Esophagus muscularis mucosa (tissue), 4 donors: Measurements from ENCODE around the gene CRYBG1. TPM values are rescaled to one million over a fixed set of nuclear protein-coding genes. Genes with fewer than 3 reads are reported as not detected.

Experiments used
- DNase-seq: peaks from one replicate; pipeline ENCODE4 v3.0.0-alpha.2; 2017; ENCODE audit errors: extremely low spot score
- H3K27ac ChIP-seq, 4 donors: fragments of 200-600 bp; sonication (generic); replicated peaks in 1 of 4; 1 replicate in 3 of 4; 2 replicates in 1 of 4; pipeline ENCODE4 v1.5.1; 2016 to 2019; ENCODE audit warnings: mild to moderate bottlenecking in 1 of 4
- H3K27me3 ChIP-seq, 4 donors: fragments of 200-600 bp; sonication (generic); one replicate each; pipeline versions ENCODE4 v1.5.1 to v1.6.0; 2016 to 2019
- H3K36me3 ChIP-seq, 4 donors: fragments of 200-600 bp; sonication (generic); one replicate each; pipeline ENCODE4 v1.5.1; 2016 to 2019
- H3K4me1 ChIP-seq, 4 donors: fragments of 200-600 bp; sonication (generic); one replicate each; pipeline ENCODE4 v1.5.1; 2016 to 2019
- H3K4me3 ChIP-seq, 4 donors: fragments of 200-600 bp; sonication (generic); 1 replicate in 2 of 4; 2 replicates in 2 of 4; pipeline ENCODE4 v1.5.1; 2016 to 2019; ENCODE audit warnings: mild to moderate bottlenecking in 4 of 4, moderate library complexity in 1 of 4
- H3K9me3 ChIP-seq, 4 donors: fragments of 200-600 bp; sonication (generic); 1 replicate in 3 of 4; 2 replicates in 1 of 4; pipeline ENCODE4 v1.5.1; 2016 to 2019
- EP300 ChIP-seq: sonication (generic); formaldehyde crosslinking; IDR thresholded peaks from one replicate; pipeline ENCODE4 v1.6.1; 2017; ENCODE audit warnings: antibody characterized with exemption
- POLR2A ChIP-seq: fragments of 450-650 bp; IDR thresholded peaks from one replicate; pipeline ENCODE4 v1.6.1; 2017; ENCODE audit warnings: antibody characterized with exemption, moderate library complexity, mild to moderate bottlenecking, low read depth
- POLR2AphosphoS5 ChIP-seq, 2 donors: sonication (generic); formaldehyde crosslinking; IDR thresholded peaks; one replicate each; pipeline ENCODE4 v1.6.1; 2017; ENCODE audit warnings: antibody characterized with exemption in 2 of 2
- WGBS: methylation state at CpG from one replicate; pipeline ENCODE4 v1.1.5; 2018; 5-methylcytosine and 5-hydroxymethylcytosine counted together
- intact Hi-C: fragments of 100-400 bp; cut with DNase I; formaldehyde crosslinking; loops from one replicate; pipeline ENCODE4 v1.15.1; 2023
- total RNA-seq, 4 donors: library from RNA; depleted of rRNA; stranded (reverse); fragments of >200 nt; gene quantifications; one replicate each; pipeline versions ENCODE4 v1.1.0 to v1.2.1, GENCODE V29; 2016
- TF ChIP-seq, protein P1 (sequence below), 3 experiments: fragments of 200-600 bp in 2 of 3; fragments of 450-650 bp in 1 of 3; sonication (generic) in 2 of 3; IDR thresholded peaks; one replicate each; pipeline ENCODE4 v1.5.1; 2017 to 2019; ENCODE audit warnings: antibody characterized with exemption in 3 of 3, mild to moderate bottlenecking in 2 of 3, moderate library complexity in 1 of 3

CRYBG1 gene
- total RNA-seq, 4 donors from 2014 or later: 2.1 to 4.5 (median 3.6) TPM

DNA sequence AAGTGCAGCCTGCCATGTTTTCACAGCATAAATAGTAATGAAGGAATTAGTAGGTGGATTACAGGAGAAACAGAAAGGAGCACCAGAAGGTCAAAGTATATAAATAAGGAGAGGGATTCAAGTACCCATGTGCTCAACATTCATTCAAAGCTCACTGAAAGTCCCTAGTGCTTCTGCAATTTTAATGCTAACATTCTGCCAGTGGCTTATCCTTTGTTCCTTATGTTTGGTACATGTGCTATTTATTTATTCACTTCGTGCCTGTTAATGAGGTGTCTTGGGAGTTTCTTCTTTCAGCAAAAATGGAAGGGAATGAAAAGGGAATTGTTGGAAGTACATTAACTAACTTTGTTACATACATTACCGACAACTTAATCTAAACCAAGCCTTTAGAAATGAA is 105.7 kb downstream of the CRYBG1 start:
- intact Hi-C loops: no loop called here
- Histone ChIP-seq H3K4me3 (no peak overlapping the region), H3K27ac (no peak overlapping the region), H3K27me3 (peaks cover 0 to 5% (median 0%) of the 10 kb centered on the region in 4 donors), H3K4me1 (no peaks in the 10 kb centered on the region), H3K36me3 (no peaks in the 10 kb centered on the region), H3K9me3 (no peaks in the 10 kb centered on the region)
- no peak for DNase-seq
- TF ChIP-seq POLR2AphosphoS5 (IDR thresholded peaks at IDR 0.05): no peak
- TF ChIP-seq, protein P1, sequence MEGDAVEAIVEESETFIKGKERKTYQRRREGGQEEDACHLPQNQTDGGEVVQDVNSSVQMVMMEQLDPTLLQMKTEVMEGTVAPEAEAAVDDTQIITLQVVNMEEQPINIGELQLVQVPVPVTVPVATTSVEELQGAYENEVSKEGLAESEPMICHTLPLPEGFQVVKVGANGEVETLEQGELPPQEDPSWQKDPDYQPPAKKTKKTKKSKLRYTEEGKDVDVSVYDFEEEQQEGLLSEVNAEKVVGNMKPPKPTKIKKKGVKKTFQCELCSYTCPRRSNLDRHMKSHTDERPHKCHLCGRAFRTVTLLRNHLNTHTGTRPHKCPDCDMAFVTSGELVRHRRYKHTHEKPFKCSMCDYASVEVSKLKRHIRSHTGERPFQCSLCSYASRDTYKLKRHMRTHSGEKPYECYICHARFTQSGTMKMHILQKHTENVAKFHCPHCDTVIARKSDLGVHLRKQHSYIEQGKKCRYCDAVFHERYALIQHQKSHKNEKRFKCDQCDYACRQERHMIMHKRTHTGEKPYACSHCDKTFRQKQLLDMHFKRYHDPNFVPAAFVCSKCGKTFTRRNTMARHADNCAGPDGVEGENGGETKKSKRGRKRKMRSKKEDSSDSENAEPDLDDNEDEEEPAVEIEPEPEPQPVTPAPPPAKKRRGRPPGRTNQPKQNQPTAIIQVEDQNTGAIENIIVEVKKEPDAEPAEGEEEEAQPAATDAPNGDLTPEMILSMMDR (IDR thresholded peaks at IDR 0.05): no peak
- TF ChIP-seq EP300: no peak
- TF ChIP-seq POLR2A: no peak
- WGBS: 70% methylated on average over 2 of the region's 2 CpGs

- Histone ChIP-seq H3K27ac (no peak overlapping the region), H3K4me3 (no peak overlapping the region), H3K9me3 (no peaks in the 10 kb centered on the region), H3K36me3 (no peaks in the 10 kb centered on the region), H3K4me1 (no peaks in the 10 kb centered on the region), H3K27me3 (no peaks in the 10 kb centered on the region)
- intact Hi-C loops: no loop called here
- DNase-seq: no peak
- 94% methylated on average over 2 of the region's 2 CpGs for WGBS
- TF ChIP-seq POLR2AphosphoS5 (IDR thresholded peaks at IDR 0.05) (no peak), EP300 (no peak), POLR2A (no peak)
- TF ChIP-seq, protein P1 (IDR thresholded peaks at IDR 0.05): no peak
Observed at GRCh38 chr6:106468935-106469334, 108.4 kb downstream of the CRYBG1 start.

GRCh38 chr6:106469882-106470281 is 109.4 kb downstream of the CRYBG1 start:
- intact Hi-C loops: no loop called here

GRCh38 chr6:106470316-106470715 is 109.8 kb downstream of the CRYBG1 start:
- TF ChIP-seq POLR2AphosphoS5 (IDR thresholded peaks at IDR 0.05): no peak
- no peak for TF ChIP-seq EP300
- TF ChIP-seq POLR2A: no peak
- TF ChIP-seq, protein P1 (IDR thresholded peaks at IDR 0.05): no peak
- no peak for DNase-seq
- Histone ChIP-seq H3K4me1 (no peaks in the 10 kb centered on the region), H3K4me3 (no peak overlapping the region), H3K27ac (no peak overlapping the region), H3K27me3 (no peaks in the 10 kb centered on the region), H3K36me3 (no peaks in the 10 kb centered on the region), H3K9me3 (no peaks in the 10 kb centered on the region)
- 89% methylated on average over 5 of the region's 5 CpGs for WGBS
- intact Hi-C loops: no loop called here

More at GRCh38 chr6:106469882-106470281, 109.4 kb downstream of the CRYBG1 start:
- H3K4me3 ChIP-seq: no peak overlapping the region
- DNase-seq: no peak
- no peaks in the 10 kb centered on the region for H3K36me3 ChIP-seq
- no peaks in the 10 kb centered on the region for H3K9me3 ChIP-seq
- no peak for TF ChIP-seq POLR2AphosphoS5 (IDR thresholded peaks at IDR 0.05)
- TF ChIP-seq, protein P1 (IDR thresholded peaks at IDR 0.05): no peak
- no peak for TF ChIP-seq EP300
- TF ChIP-seq POLR2A: no peak
- no peaks in the 10 kb centered on the region for H3K4me1 ChIP-seq
- no peaks in the 10 kb centered on the region for H3K27me3 ChIP-seq
- H3K27ac ChIP-seq: no peak overlapping the region
- WGBS: 75% methylated on average over 4 of the region's 4 CpGs

GRCh38 chr6:106470811-106471210 is 110.3 kb downstream of the CRYBG1 start:
- no peak overlapping the region for H3K4me3 ChIP-seq
- no peaks in the 10 kb centered on the region for H3K4me1 ChIP-seq
- no peaks in the 10 kb centered on the region for H3K36me3 ChIP-seq
- H3K27me3 ChIP-seq: no peaks in the 10 kb centered on the region
- H3K27ac ChIP-seq: no peak overlapping the region
- no peak for DNase-seq
- no peaks in the 10 kb centered on the region for H3K9me3 ChIP-seq
- no peak for TF ChIP-seq EP300
- TF ChIP-seq POLR2A: no peak
- TF ChIP-seq, protein P1 (IDR thresholded peaks at IDR 0.05): no peak
- no peak for TF ChIP-seq POLR2AphosphoS5 (IDR thresholded peaks at IDR 0.05)
- intact Hi-C loops: no loop called here
